ENCODE data around the gene CCDC86. TPM values are rescaled to one million over a fixed set of nuclear protein-coding genes. Genes with fewer than 3 reads are reported as not detected.
"Not testable (repeated sequence)": the region's sequence is repeated elsewhere in the genome, so short reads cannot be mapped to it uniquely, and the experiment has no call there.

The CCDC86 gene
- total RNA-seq, 2 donors from 2014 or later = 16.4 to 23.9 TPM

GRCh38 chr11:60814112-60814511 is 27.8 kb upstream of the CCDC86 start:
- H3K9me3 Mint-ChIP-seq = no peaks in the 10 kb centered on the region
- DNase-seq (no peak), ATAC-seq (replicated peaks in 1 of 2) (no peak)
- H3K4me1 Mint-ChIP-seq (ENCODE audit: low read depth) = no peaks in the 10 kb centered on the region
- H3K4me3 Mint-ChIP-seq = no peak overlapping the region
- H3K27ac Mint-ChIP-seq = no peak overlapping the region
- peaks cover 18% of the 10 kb centered on the region for H3K27me3 Mint-ChIP-seq (ENCODE audit: low read depth)
- peaks cover 0 to 6% of the 10 kb centered on the region in 2 donors for H3K36me3 Mint-ChIP-seq (ENCODE audit: insufficient read depth in 2 of 2)

- ATAC-seq (replicated peaks in 1 of 2) (no peak), DNase-seq (no peak)
- Mint-ChIP-seq H3K36me3 (ENCODE audit: insufficient read depth in 2 of 2) (peaks cover 0 to 6% of the 10 kb centered on the region in 2 donors), H3K27me3 (ENCODE audit: low read depth) (peaks cover 5% of the 10 kb centered on the region), H3K9me3 (no peaks in the 10 kb centered on the region), H3K27ac (no peak overlapping the region), H3K4me1 (ENCODE audit: low read depth) (no peaks in the 10 kb centered on the region), H3K4me3 (no peak overlapping the region)
Observed at GRCh38 chr11:60816590-60817157, 25.2 kb upstream of the CCDC86 start.

GRCh38 chr11:60818057-60818456 is 23.9 kb upstream of the CCDC86 start:
- Mint-ChIP-seq H3K9me3 (no peaks in the 10 kb centered on the region), H3K4me1 (ENCODE audit: low read depth) (no peaks in the 10 kb centered on the region), H3K27ac (no peak overlapping the region), H3K36me3 (ENCODE audit: insufficient read depth in 2 of 2) (peaks cover 0 to 6% of the 10 kb centered on the region in 2 donors), H3K4me3 (no peak overlapping the region), H3K27me3 (ENCODE audit: low read depth) (peaks cover 4% of the 10 kb centered on the region)
- no peak for ATAC-seq (replicated peaks in 1 of 2)
- DNase-seq = no peak

- Mint-ChIP-seq H3K27me3 (ENCODE audit: low read depth) (no peaks in the 10 kb centered on the region), H3K9me3 (no peaks in the 10 kb centered on the region), H3K27ac (no peak overlapping the region), H3K36me3 (ENCODE audit: insufficient read depth in 2 of 2) (no peaks in the 10 kb centered on the region), H3K4me1 (ENCODE audit: low read depth) (no peaks in the 10 kb centered on the region), H3K4me3 (no peak overlapping the region)
- ATAC-seq (replicated peaks in 1 of 2) (no peak), DNase-seq (no peak)
Observed at GRCh38 chr11:60821827-60822599, 19.9 kb upstream of the CCDC86 start.

GRCh38 chr11:60823745-60824306 is 18.1 kb upstream of the CCDC86 start:
- H3K4me1 Mint-ChIP-seq (ENCODE audit: low read depth); H3K4me3 Mint-ChIP-seq; H3K36me3 Mint-ChIP-seq (ENCODE audit: insufficient read depth in 2 of 2); H3K27me3 Mint-ChIP-seq (ENCODE audit: low read depth); H3K27ac Mint-ChIP-seq; DNase-seq; H3K9me3 Mint-ChIP-seq; ATAC-seq (replicated peaks in 1 of 2): not testable (repeated sequence)

GRCh38 chr11:60825118-60825517 is 16.8 kb upstream of the CCDC86 start:
- Mint-ChIP-seq H3K4me1 (ENCODE audit: low read depth) (no peaks in the 10 kb centered on the region), H3K9me3 (no peaks in the 10 kb centered on the region), H3K4me3 (no peak overlapping the region), H3K27me3 (ENCODE audit: low read depth) (no peaks in the 10 kb centered on the region), H3K36me3 (ENCODE audit: insufficient read depth in 2 of 2) (no peaks in the 10 kb centered on the region), H3K27ac (no peak overlapping the region)
- no peak for DNase-seq
- ATAC-seq (replicated peaks in 1 of 2) = no peak

GRCh38 chr11:60825790-60826189 is 16.1 kb upstream of the CCDC86 start:
- peaks cover 1% of the 10 kb centered on the region for H3K4me1 Mint-ChIP-seq (ENCODE audit: low read depth)
- H3K27ac Mint-ChIP-seq = no peak overlapping the region
- no peaks in the 10 kb centered on the region for H3K36me3 Mint-ChIP-seq (ENCODE audit: insufficient read depth in 2 of 2)
- H3K9me3 Mint-ChIP-seq = no peaks in the 10 kb centered on the region
- DNase-seq (no peak), ATAC-seq (replicated peaks in 1 of 2) (no peak)
- no peaks in the 10 kb centered on the region for H3K27me3 Mint-ChIP-seq (ENCODE audit: low read depth)
- H3K4me3 Mint-ChIP-seq = no peak overlapping the region

GRCh38 chr11:60830478-60831142 is 11.3 kb upstream of the CCDC86 start:
- Mint-ChIP-seq H3K27ac (peak overlapping the region; percentile 5), H3K9me3 (no peaks in the 10 kb centered on the region), H3K4me1 (ENCODE audit: low read depth) (peaks cover 31% of the 10 kb centered on the region), H3K4me3 (peak overlapping the region in 1 of 2 donors; percentile 69), H3K27me3 (ENCODE audit: low read depth) (peaks cover 19% of the 10 kb centered on the region), H3K36me3 (ENCODE audit: insufficient read depth in 2 of 2) (no peaks in the 10 kb centered on the region)
- no peak for DNase-seq
- ATAC-seq (replicated peaks in 1 of 2) = peak in 1 of 2 donors; percentile 74

- Mint-ChIP-seq H3K27ac (no peak overlapping the region), H3K27me3 (ENCODE audit: low read depth) (peaks cover 19% of the 10 kb centered on the region), H3K9me3 (no peaks in the 10 kb centered on the region), H3K36me3 (ENCODE audit: insufficient read depth in 2 of 2) (no peaks in the 10 kb centered on the region), H3K4me1 (ENCODE audit: low read depth) (peaks cover 36% of the 10 kb centered on the region), H3K4me3 (peak overlapping the region in 1 of 2 donors; percentile 69)
- ATAC-seq (replicated peaks in 1 of 2) = peak; percentile 90
- DNase-seq = peak; percentile 78 to 84
Observed at GRCh38 chr11:60831143-60831500, 10.8 kb upstream of the CCDC86 start.

GRCh38 chr11:60831501-60832079 is 10.3 kb upstream of the CCDC86 start:
- peak; percentile 20 to 30 for ATAC-seq (replicated peaks in 1 of 2)
- H3K4me1 Mint-ChIP-seq (ENCODE audit: low read depth) = peaks cover 37% of the 10 kb centered on the region
- H3K27me3 Mint-ChIP-seq (ENCODE audit: low read depth) = peaks cover 19% of the 10 kb centered on the region
- no peaks in the 10 kb centered on the region for H3K36me3 Mint-ChIP-seq (ENCODE audit: insufficient read depth in 2 of 2)
- H3K9me3 Mint-ChIP-seq = no peaks in the 10 kb centered on the region
- peak overlapping the region; percentile 29 for H3K27ac Mint-ChIP-seq
- no peak overlapping the region for H3K4me3 Mint-ChIP-seq
- no peak for DNase-seq

- ATAC-seq (replicated peaks in 1 of 2) = no peak
- Mint-ChIP-seq H3K27ac (no peak overlapping the region), H3K9me3 (no peaks in the 10 kb centered on the region), H3K4me3 (no peak overlapping the region), H3K36me3 (ENCODE audit: insufficient read depth in 2 of 2) (no peaks in the 10 kb centered on the region), H3K4me1 (ENCODE audit: low read depth) (peaks cover 45% of the 10 kb centered on the region), H3K27me3 (ENCODE audit: low read depth) (peaks cover 25% of the 10 kb centered on the region)
- no peak for DNase-seq
Observed at GRCh38 chr11:60834742-60835533, 7.0 kb upstream of the CCDC86 start.

GRCh38 chr11:60835534-60835846 is 6.4 kb upstream of the CCDC86 start:
- no peak for DNase-seq
- H3K9me3 Mint-ChIP-seq = no peaks in the 10 kb centered on the region
- peaks cover 45% of the 10 kb centered on the region for H3K4me1 Mint-ChIP-seq (ENCODE audit: low read depth)
- H3K27me3 Mint-ChIP-seq (ENCODE audit: low read depth) = peaks cover 25% of the 10 kb centered on the region
- ATAC-seq (replicated peaks in 1 of 2) = no peak
- no peaks in the 10 kb centered on the region for H3K36me3 Mint-ChIP-seq (ENCODE audit: insufficient read depth in 2 of 2)
- H3K27ac Mint-ChIP-seq = no peak overlapping the region
- no peak overlapping the region for H3K4me3 Mint-ChIP-seq

All from activated T-cell treated with anti-CD3 and anti-CD28 coated beads, Interleukin-2, amount 50 U/mL, for 72 hours (primary cell).